Loucy (cell line): ENCODE data around the gene UBE2O.

Experiments used
- H2AFZ ChIP-seq: fragments of 200-600 bp; sonication (generic); 2 replicates; pipeline ENCODE4 v1.6.0; 2016; ENCODE audit warnings: antibody characterized with exemption, mild to moderate bottlenecking, low read length, moderate library complexity
- H3F3A ChIP-seq: fragments of 200-600 bp; 2 replicates; pipeline ENCODE4 v1.6.0; 2016; ENCODE audit warnings: antibody characterized with exemption, low read depth, mild to moderate bottlenecking
- H3K27me3 ChIP-seq: fragments of 200-600 bp; sonication (generic); 2 replicates; pipeline ENCODE4 v1.6.1; 2014; ENCODE audit warnings: low read length, mild to moderate bottlenecking; ENCODE audit not compliant: insufficient read depth, poor library complexity, severe bottlenecking
- H3K36me3 ChIP-seq: fragments of 200-600 bp; sonication (generic); 2 replicates; pipeline ENCODE4 v1.6.1; 2016; ENCODE audit warnings: low read length; ENCODE audit not compliant: insufficient read depth
- H3K4me1 ChIP-seq: fragments of 200-600 bp; sonication (generic); 2 replicates; pipeline ENCODE4 v1.5.1; 2014; ENCODE audit warnings: low read length, mild to moderate bottlenecking; ENCODE audit not compliant: insufficient read depth, poor library complexity, severe bottlenecking
- H3K4me2 ChIP-seq: fragments of 200-600 bp; sonication (generic); 2 replicates; pipeline ENCODE4 v1.6.0; 2014; ENCODE audit warnings: antibody characterized with exemption, low read length, low read depth, mild to moderate bottlenecking; ENCODE audit not compliant: poor library complexity, severe bottlenecking
- H3K4me3 ChIP-seq: fragments of 200-600 bp; sonication (generic); 2 replicates; pipeline ENCODE4 v1.5.1; 2014; ENCODE audit warnings: low read length, mild to moderate bottlenecking, mixed read lengths; ENCODE audit not compliant: poor library complexity, severe bottlenecking
- H3K79me2 ChIP-seq: fragments of 200-600 bp; sonication (generic); 2 replicates; pipeline ENCODE4 v1.6.1; 2014; ENCODE audit warnings: low read length; ENCODE audit not compliant: insufficient read depth
- H3K9ac ChIP-seq: fragments of 200-600 bp; sonication (generic); 2 replicates; pipeline ENCODE4 v1.6.0; 2014; ENCODE audit warnings: mild to moderate bottlenecking, low read depth, low read length, moderate library complexity; ENCODE audit not compliant: poor library complexity, severe bottlenecking
- H3K9me2 ChIP-seq: fragments of 200-600 bp; sonication (generic); replicated peaks from 2 replicates; pipeline ENCODE4 v1.6.1; 2016; ENCODE audit warnings: low read depth, low read length, mixed read lengths
- H3K9me3 ChIP-seq: fragments of 200-600 bp; sonication (generic); 2 replicates; pipeline ENCODE4 v1.6.1; 2014; ENCODE audit warnings: mild to moderate bottlenecking, antibody characterized with exemption, low read length, low read depth; ENCODE audit not compliant: insufficient read depth
- H4K20me1 ChIP-seq: fragments of 200-600 bp; sonication (generic); 2 replicates; pipeline ENCODE4 v1.6.0; 2014; ENCODE audit warnings: antibody characterized with exemption, low read length, mild to moderate bottlenecking; ENCODE audit not compliant: insufficient read depth, poor library complexity, severe bottlenecking
- EZH2phosphoT487 ChIP-seq: fragments of 200-600 bp; IDR thresholded peaks from 2 replicates; pipeline ENCODE4 v1.6.1; 2018; ENCODE audit warnings: antibody characterized with exemption, mild to moderate bottlenecking, moderate library complexity, borderline replicate concordance
- TF ChIP-seq, protein P1 (sequence below): fragments of 200-600 bp; sonication (generic); conservative IDR thresholded peaks from 2 replicates; pipeline ENCODE4 v1.5.1; 2014; ENCODE audit warnings: mild to moderate bottlenecking, antibody characterized with exemption, low read length

UBE2O gene

DNA sequence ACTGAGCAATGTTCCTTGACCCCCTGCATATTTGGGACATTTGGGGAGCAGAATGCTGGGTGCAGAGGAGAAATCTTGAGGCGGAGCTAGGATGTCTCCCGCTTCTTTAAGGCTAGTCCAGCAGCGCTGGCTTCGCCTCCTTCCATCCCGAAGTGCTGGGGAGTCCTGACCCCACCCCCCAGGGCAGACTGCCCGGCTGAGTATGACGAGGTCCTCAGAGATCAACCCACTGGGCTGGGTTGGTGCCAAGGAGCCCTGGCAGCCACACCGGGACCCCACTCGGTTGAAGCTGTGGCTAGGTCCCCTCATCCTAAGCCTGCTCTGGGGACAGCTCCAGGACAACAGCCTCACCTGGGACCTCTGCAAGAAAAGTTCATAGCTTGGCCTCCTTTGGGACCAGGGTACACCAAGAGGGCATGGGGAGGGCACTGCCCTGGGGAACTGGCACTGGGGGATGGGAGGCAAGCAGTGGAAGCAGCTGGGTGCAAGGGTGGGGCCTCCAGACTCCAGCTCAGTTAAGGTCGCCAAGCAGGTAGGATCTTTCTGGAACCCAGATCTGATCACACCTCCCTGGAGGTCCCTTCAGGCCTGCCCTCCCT, 37.3 kb upstream of the UBE2O start:
- Histone ChIP-seq H3K4me1 (peaks cover 19% of the 10 kb centered on the region), H3K27me3 (no peaks in the 10 kb centered on the region), H3K4me2 (no peak overlapping the region), H4K20me1 (no peaks in the 10 kb centered on the region), H3F3A (no peaks in the 10 kb centered on the region), H3K9ac (no peak overlapping the region), H3K4me3 (no peak overlapping the region), H3K36me3 (no peaks in the 10 kb centered on the region), H2AFZ (no peak overlapping the region), H3K9me2 (no peaks in the 10 kb centered on the region), H3K9me3 (no peaks in the 10 kb centered on the region), H3K79me2 (no peaks in the 10 kb centered on the region)
- TF ChIP-seq, protein P1, sequence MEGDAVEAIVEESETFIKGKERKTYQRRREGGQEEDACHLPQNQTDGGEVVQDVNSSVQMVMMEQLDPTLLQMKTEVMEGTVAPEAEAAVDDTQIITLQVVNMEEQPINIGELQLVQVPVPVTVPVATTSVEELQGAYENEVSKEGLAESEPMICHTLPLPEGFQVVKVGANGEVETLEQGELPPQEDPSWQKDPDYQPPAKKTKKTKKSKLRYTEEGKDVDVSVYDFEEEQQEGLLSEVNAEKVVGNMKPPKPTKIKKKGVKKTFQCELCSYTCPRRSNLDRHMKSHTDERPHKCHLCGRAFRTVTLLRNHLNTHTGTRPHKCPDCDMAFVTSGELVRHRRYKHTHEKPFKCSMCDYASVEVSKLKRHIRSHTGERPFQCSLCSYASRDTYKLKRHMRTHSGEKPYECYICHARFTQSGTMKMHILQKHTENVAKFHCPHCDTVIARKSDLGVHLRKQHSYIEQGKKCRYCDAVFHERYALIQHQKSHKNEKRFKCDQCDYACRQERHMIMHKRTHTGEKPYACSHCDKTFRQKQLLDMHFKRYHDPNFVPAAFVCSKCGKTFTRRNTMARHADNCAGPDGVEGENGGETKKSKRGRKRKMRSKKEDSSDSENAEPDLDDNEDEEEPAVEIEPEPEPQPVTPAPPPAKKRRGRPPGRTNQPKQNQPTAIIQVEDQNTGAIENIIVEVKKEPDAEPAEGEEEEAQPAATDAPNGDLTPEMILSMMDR: no peak
- no peak for TF ChIP-seq EZH2phosphoT487

DNA sequence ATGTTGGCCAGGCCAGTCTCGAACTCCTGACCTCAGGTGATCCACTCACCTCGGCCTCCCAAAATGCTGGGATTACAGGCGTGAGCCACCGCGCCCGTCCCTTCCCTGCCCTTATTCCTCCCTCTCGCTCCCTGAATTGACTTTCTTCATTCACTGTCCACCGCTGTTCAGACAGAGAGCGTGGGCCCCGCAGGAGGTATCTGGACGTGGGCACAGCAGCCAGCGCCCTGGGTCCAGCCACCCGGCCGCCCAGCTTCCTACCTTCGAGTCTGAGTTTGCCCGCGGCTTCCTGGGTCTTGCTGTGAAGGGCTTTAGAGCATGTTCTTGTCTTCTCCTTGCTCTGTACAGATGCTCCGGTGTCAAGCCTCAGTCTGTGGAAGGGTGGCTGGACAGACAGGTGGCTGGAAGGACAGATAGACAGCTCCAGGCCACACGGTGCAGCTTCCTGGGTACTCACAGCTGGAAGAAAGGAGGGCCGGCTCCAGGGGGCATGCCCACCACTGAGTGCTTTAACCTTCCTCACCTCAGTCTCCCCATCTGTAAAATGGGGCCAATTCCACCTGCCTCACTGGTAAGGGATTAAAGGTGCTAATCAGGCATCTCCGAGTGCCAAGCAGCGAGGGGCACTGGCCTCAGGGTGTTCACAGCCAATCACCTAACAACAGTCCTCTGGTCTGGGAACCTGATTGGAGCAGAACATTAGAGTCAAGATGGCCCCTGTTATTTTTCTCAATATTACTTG, 34.7 kb upstream of the UBE2O start:
- Histone ChIP-seq H3K4me1 (peaks cover 6% of the 10 kb centered on the region), H3K9me3 (no peaks in the 10 kb centered on the region), H3K79me2 (no peaks in the 10 kb centered on the region), H3K9me2 (no peaks in the 10 kb centered on the region), H3K36me3 (no peaks in the 10 kb centered on the region), H3K4me2 (no peak overlapping the region), H2AFZ (no peak overlapping the region), H3F3A (no peaks in the 10 kb centered on the region), H3K27me3 (no peaks in the 10 kb centered on the region), H3K4me3 (no peak overlapping the region), H3K9ac (no peak overlapping the region), H4K20me1 (no peaks in the 10 kb centered on the region)
- TF ChIP-seq EZH2phosphoT487: no peak
- TF ChIP-seq, protein P1: no peak

DNA sequence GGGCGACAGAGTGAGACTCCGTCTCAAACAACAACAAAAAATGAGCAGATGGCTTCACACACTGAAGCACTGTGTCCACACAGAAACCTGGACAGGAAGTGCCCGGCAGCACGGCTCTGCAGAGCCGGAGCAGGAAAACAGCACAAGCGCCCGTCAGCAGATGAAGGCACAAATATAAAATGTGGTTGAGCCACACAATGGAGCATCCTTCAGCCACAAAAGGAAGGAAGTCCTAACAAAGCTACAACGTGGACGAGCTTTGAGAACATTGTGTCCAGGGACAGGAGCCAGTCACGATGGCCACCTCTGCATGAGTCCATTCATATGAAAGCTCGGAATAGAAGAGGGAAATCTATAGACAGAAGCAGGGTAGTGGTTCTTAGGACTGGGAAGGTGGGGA, 32.6 kb upstream of the UBE2O start:
- Histone ChIP-seq H3K36me3 (no peaks in the 10 kb centered on the region), H3K79me2 (no peaks in the 10 kb centered on the region), H3K4me2 (no peak overlapping the region), H3F3A (no peaks in the 10 kb centered on the region), H3K4me1 (peaks cover 9% of the 10 kb centered on the region), H4K20me1 (no peaks in the 10 kb centered on the region), H3K9me2 (no peaks in the 10 kb centered on the region), H3K9ac (no peak overlapping the region), H2AFZ (no peak overlapping the region), H3K9me3 (no peaks in the 10 kb centered on the region), H3K4me3 (no peak overlapping the region), H3K27me3 (no peaks in the 10 kb centered on the region)
- TF ChIP-seq, protein P1: no peak
- no peak for TF ChIP-seq EZH2phosphoT487
